T-helper 1 cell treated with Interleukin-12 subunit alpha and Interleukin-12 subunit beta and Interleukin-4 antibody, amounts not matched to agents 30 μg/mL and 1 μg/mL, for 36 hours (primary cell): ENCODE measurements around the gene PHF21A.
"Not testable (repeated sequence)": the region's sequence is repeated elsewhere in the genome, so short reads cannot be mapped to it uniquely, and the experiment has no call there.

ENCODE experiments used
- H3K27ac Mint-ChIP-seq: one replicate; pipeline ENCODE4 v1.8.0; 2021; ENCODE audit warnings: mild to moderate bottlenecking, mixed read lengths
- H3K27me3 Mint-ChIP-seq: one replicate; pipeline ENCODE4 v1.8.0; 2021; ENCODE audit warnings: low read depth, mixed read lengths
- H3K36me3 Mint-ChIP-seq: one replicate; pipeline ENCODE4 v1.8.0; 2021; ENCODE audit warnings: low read depth, mixed read lengths
- H3K4me1 Mint-ChIP-seq: one replicate; pipeline ENCODE4 v1.8.0; 2021; ENCODE audit warnings: low read depth, mixed read lengths
- H3K4me3 Mint-ChIP-seq: one replicate; pipeline ENCODE4 v1.8.0; 2021; ENCODE audit warnings: mild to moderate bottlenecking, moderate library complexity, mixed read lengths
- H3K9me3 Mint-ChIP-seq: one replicate; pipeline ENCODE4 v1.8.0; 2021; ENCODE audit warnings: mixed read lengths

PHF21A gene

GRCh38 chr11:45983471-45983845, 137.8 kb downstream of the PHF21A start:
- peaks cover 14% of the 10 kb centered on the region for H3K36me3 Mint-ChIP-seq
- H3K4me1 Mint-ChIP-seq, result peaks cover 13% of the 10 kb centered on the region
- no peak overlapping the region for H3K4me3 Mint-ChIP-seq
- H3K27me3 Mint-ChIP-seq, result no peaks in the 10 kb centered on the region
- no peaks in the 10 kb centered on the region for H3K9me3 Mint-ChIP-seq
- H3K27ac Mint-ChIP-seq, result no peak overlapping the region

- peaks cover 14% of the 10 kb centered on the region for H3K36me3 Mint-ChIP-seq
- no peaks in the 10 kb centered on the region for H3K9me3 Mint-ChIP-seq
- no peak overlapping the region for H3K27ac Mint-ChIP-seq
- no peak overlapping the region for H3K4me3 Mint-ChIP-seq
- H3K4me1 Mint-ChIP-seq, result peaks cover 13% of the 10 kb centered on the region
- no peaks in the 10 kb centered on the region for H3K27me3 Mint-ChIP-seq
Observed at GRCh38 chr11:45982656-45983470, 138.4 kb downstream of the PHF21A start.

- not testable (repeated sequence) for H3K27ac Mint-ChIP-seq, H3K9me3 Mint-ChIP-seq, H3K4me3 Mint-ChIP-seq, H3K27me3 Mint-ChIP-seq
- Mint-ChIP-seq H3K36me3 (peaks cover 16% of the 10 kb centered on the region), H3K4me1 (peaks cover 13% of the 10 kb centered on the region)
Observed at GRCh38 chr11:45981826-45982225, 139.4 kb downstream of the PHF21A start.

GRCh38 chr11:45974806-45975205, 146.4 kb downstream of the PHF21A start:
- no peak overlapping the region for H3K4me3 Mint-ChIP-seq
- H3K36me3 Mint-ChIP-seq, result peaks cover 18% of the 10 kb centered on the region
- no peaks in the 10 kb centered on the region for H3K4me1 Mint-ChIP-seq

GRCh38 chr11:45973601-45974000, 147.7 kb downstream of the PHF21A start:
- no peaks in the 10 kb centered on the region for H3K4me1 Mint-ChIP-seq
- H3K27ac Mint-ChIP-seq, result no peak overlapping the region
- H3K9me3 Mint-ChIP-seq, result no peaks in the 10 kb centered on the region
- H3K36me3 Mint-ChIP-seq, result peaks cover 10% of the 10 kb centered on the region
- H3K27me3 Mint-ChIP-seq, result no peaks in the 10 kb centered on the region
- H3K4me3 Mint-ChIP-seq, result no peak overlapping the region

More at GRCh38 chr11:45974806-45975205, 146.4 kb downstream of the PHF21A start:
- H3K27ac Mint-ChIP-seq, result no peak overlapping the region
- no peaks in the 10 kb centered on the region for H3K9me3 Mint-ChIP-seq
- no peaks in the 10 kb centered on the region for H3K27me3 Mint-ChIP-seq

GRCh38 chr11:45968901-45969300, 152.4 kb downstream of the PHF21A start:
- no peak overlapping the region for H3K27ac Mint-ChIP-seq
- H3K27me3 Mint-ChIP-seq, result no peaks in the 10 kb centered on the region
- H3K4me3 Mint-ChIP-seq, result no peak overlapping the region
- H3K36me3 Mint-ChIP-seq, result peaks cover 10% of the 10 kb centered on the region
- H3K4me1 Mint-ChIP-seq, result no peaks in the 10 kb centered on the region
- no peaks in the 10 kb centered on the region for H3K9me3 Mint-ChIP-seq

- Mint-ChIP-seq H3K36me3 (peaks cover 10% of the 10 kb centered on the region), H3K9me3 (no peaks in the 10 kb centered on the region), H3K27ac (no peak overlapping the region), H3K27me3 (no peaks in the 10 kb centered on the region), H3K4me3 (no peak overlapping the region), H3K4me1 (no peaks in the 10 kb centered on the region)
Observed at GRCh38 chr11:45967506-45967905, 153.7 kb downstream of the PHF21A start.

GRCh38 chr11:45964911-45965389, 156.3 kb downstream of the PHF21A start:
- Mint-ChIP-seq H3K27ac (no peak overlapping the region), H3K27me3 (no peaks in the 10 kb centered on the region), H3K36me3 (peaks cover 12% of the 10 kb centered on the region), H3K9me3 (no peaks in the 10 kb centered on the region), H3K4me1 (no peaks in the 10 kb centered on the region), H3K4me3 (no peak overlapping the region)

- H3K9me3 Mint-ChIP-seq, result no peaks in the 10 kb centered on the region
- H3K4me1 Mint-ChIP-seq, result no peaks in the 10 kb centered on the region
- peaks cover 12% of the 10 kb centered on the region for H3K36me3 Mint-ChIP-seq
- no peak overlapping the region for H3K4me3 Mint-ChIP-seq
- no peak overlapping the region for H3K27ac Mint-ChIP-seq
- H3K27me3 Mint-ChIP-seq, result no peaks in the 10 kb centered on the region
Observed at GRCh38 chr11:45961751-45962240, 159.5 kb downstream of the PHF21A start.

- Mint-ChIP-seq H3K27ac (no peak overlapping the region), H3K4me1 (no peaks in the 10 kb centered on the region), H3K9me3 (no peaks in the 10 kb centered on the region), H3K4me3 (no peak overlapping the region), H3K27me3 (no peaks in the 10 kb centered on the region), H3K36me3 (peaks cover 15% of the 10 kb centered on the region)
Observed at GRCh38 chr11:45960387-45961095, 160.7 kb downstream of the PHF21A start.

- Mint-ChIP-seq H3K27ac (no peak overlapping the region), H3K4me3 (no peak overlapping the region), H3K27me3 (no peaks in the 10 kb centered on the region), H3K4me1 (no peaks in the 10 kb centered on the region), H3K36me3 (peaks cover 19% of the 10 kb centered on the region), H3K9me3 (no peaks in the 10 kb centered on the region)
Observed at GRCh38 chr11:45959851-45960250, 161.4 kb downstream of the PHF21A start.

- H3K27ac Mint-ChIP-seq, result no peak overlapping the region
Observed at GRCh38 chr11:45949992-45950407, 171.3 kb downstream of the PHF21A start.

GRCh38 chr11:45948356-45948755, 172.9 kb downstream of the PHF21A start:
- Mint-ChIP-seq H3K4me1 (no peaks in the 10 kb centered on the region), H3K36me3 (peaks cover 23% of the 10 kb centered on the region), H3K4me3 (no peak overlapping the region), H3K27me3 (no peaks in the 10 kb centered on the region), H3K27ac (no peak overlapping the region), H3K9me3 (no peaks in the 10 kb centered on the region)

More at GRCh38 chr11:45949992-45950407, 171.3 kb downstream of the PHF21A start:
- H3K9me3 Mint-ChIP-seq, result no peaks in the 10 kb centered on the region
- no peaks in the 10 kb centered on the region for H3K4me1 Mint-ChIP-seq
- H3K36me3 Mint-ChIP-seq, result peaks cover 20% of the 10 kb centered on the region
- no peak overlapping the region for H3K4me3 Mint-ChIP-seq
- H3K27me3 Mint-ChIP-seq, result no peaks in the 10 kb centered on the region

GRCh38 chr11:45947885-45948284, 173.4 kb downstream of the PHF21A start:
- Mint-ChIP-seq H3K9me3 (no peaks in the 10 kb centered on the region), H3K36me3 (peaks cover 23% of the 10 kb centered on the region), H3K4me3 (no peak overlapping the region)

More at GRCh38 chr11:45947885-45948284, 173.4 kb downstream of the PHF21A start:
- Mint-ChIP-seq H3K4me1 (no peaks in the 10 kb centered on the region), H3K27ac (no peak overlapping the region), H3K27me3 (no peaks in the 10 kb centered on the region)
